Adrenal gland (tissue), 12 donors: Measurements from ENCODE around the gene NEMP1. TPM values are rescaled to one million over a fixed set of nuclear protein-coding genes. Genes with fewer than 3 reads are reported as not detected.
A peak's percentile ranks its signal among the peaks of the same experiment; 100 is the strongest.

Experiments
- DNase-seq, 7 donors: peaks; one replicate each; pipeline ENCODE4 v3.0.0-alpha.2; 2019 to 2020
- H3K27ac ChIP-seq, 5 donors: fragments of 200-600 bp; sonication (generic) in 4 of 5; 1 replicate in 3 of 5; 2 replicates in 2 of 5; pipeline versions ENCODE4 v1.5.1 to v1.8.0; 2016 to 2020; ENCODE audit warnings: mild to moderate bottlenecking in 1 of 5
- H3K27me3 ChIP-seq: fragments of 200-600 bp; 2 replicates; pipeline ENCODE4 v1.8.0; 2021
- H3K36me3 ChIP-seq, 2 donors: fragments of 200-600 bp; replicated peaks in 1 of 2; 1 replicate in 1 of 2; 2 replicates in 1 of 2; pipeline versions ENCODE4 v1.5.1 to v1.8.0; 2018 to 2022
- H3K4me1 ChIP-seq, 2 donors: fragments of 200-600 bp; replicated peaks in 1 of 2; 1 replicate in 1 of 2; 2 replicates in 1 of 2; pipeline versions ENCODE4 v1.5.1 to v1.8.0; 2018 to 2021
- H3K4me3 ChIP-seq, 4 donors: fragments of 200-600 bp; sonication (generic) in 3 of 4; one replicate each; pipeline ENCODE4 v1.5.1; 2016 to 2018
- H3K9me3 ChIP-seq, 3 donors: fragments of 200-600 bp; sonication (generic) in 1 of 3; replicated peaks in 1 of 3; 1 replicate in 2 of 3; 2 replicates in 1 of 3; pipeline versions ENCODE4 v1.5.1 to v1.8.0; 2016 to 2021
- CTCF ChIP-seq, 6 experiments: fragments of 450-650 bp in 4 of 6; fragments of 200-600 bp in 2 of 6; sonication (generic) in 1 of 6; IDR thresholded peaks; 1 replicate in 5 of 6; 2 replicates in 1 of 6; pipeline versions ENCODE4 v1.5.1 to v1.8.0; 2016 to 2021; ENCODE audit warnings: antibody characterized with exemption in 6 of 6, mild to moderate bottlenecking in 2 of 6, moderate library complexity in 1 of 6
- POLR2A ChIP-seq, 2 donors: fragments of 450-650 bp; IDR thresholded peaks; one replicate each; pipeline ENCODE4 v1.6.1; 2017; ENCODE audit warnings: antibody characterized with exemption in 2 of 2, mild to moderate bottlenecking in 2 of 2, moderate library complexity in 1 of 2
- WGBS, 4 donors: extraction: QIAGEN DNeasy Blood & Tissue Kit in 2 of 4; methylation state at CpG; one replicate each; pipeline versions ENCODE4 v1.1.5 to v1.1.7; 2013 to 2017; 5-methylcytosine and 5-hydroxymethylcytosine counted together
- intact Hi-C, 2 donors: fragments of 100-400 bp; cut with DNase I; formaldehyde crosslinking; loops; one replicate each; pipeline versions ENCODE4 v1.14.1 to v1.15.0; 2022 to 2023
- polyA plus RNA-seq, 3 donors: library from polyadenylated mRNA; stranded (reverse); fragments of 200-250 nt in 2 of 3; fragments of 350-450 nt in 1 of 3; fragmentation: Illumina TruSeq in 1 of 3; extraction: RNeasy Lipid Tissue Mini Kit (QIAGEN cat#74804) in 1 of 3; gene quantifications; one replicate each; pipeline ENCODE4 v1.2.3, GENCODE V29; 2013 to 2014
- total RNA-seq, 9 donors: library from RNA; depleted of rRNA in 4 of 9; stranded (reverse); fragments of >200 nt in 4 of 9; fragments of 120-200 nt in 1 of 9; fragmentation: NEBNext Ultra II Directional in 1 of 9; extraction: Animal tissue kit (Norgen Biotek cat#: 25700) in 1 of 9; gene quantifications; one replicate each; pipeline versions ENCODE4 v1.1.0 to v1.2.4, GENCODE V29; 2013 to 2023
- donor health status: healthy with polysubstance abuse.
- donor health status: Bipolar disorder and iron deficiency.
- donor health status: DM: yes; HTN: yes; CAD: no.
- donor health status: DM: no; HTN: no; CAD: no.
- donor health status: DM: no; HTN: no; CAD: no.
- donor health status: DM: yes; HTN: yes; CAD: no.

The NEMP1 gene
- total and polyA plus RNA-seq, 12 donors = 2.7 to 16.4 (median 7.6) TPM

DNA sequence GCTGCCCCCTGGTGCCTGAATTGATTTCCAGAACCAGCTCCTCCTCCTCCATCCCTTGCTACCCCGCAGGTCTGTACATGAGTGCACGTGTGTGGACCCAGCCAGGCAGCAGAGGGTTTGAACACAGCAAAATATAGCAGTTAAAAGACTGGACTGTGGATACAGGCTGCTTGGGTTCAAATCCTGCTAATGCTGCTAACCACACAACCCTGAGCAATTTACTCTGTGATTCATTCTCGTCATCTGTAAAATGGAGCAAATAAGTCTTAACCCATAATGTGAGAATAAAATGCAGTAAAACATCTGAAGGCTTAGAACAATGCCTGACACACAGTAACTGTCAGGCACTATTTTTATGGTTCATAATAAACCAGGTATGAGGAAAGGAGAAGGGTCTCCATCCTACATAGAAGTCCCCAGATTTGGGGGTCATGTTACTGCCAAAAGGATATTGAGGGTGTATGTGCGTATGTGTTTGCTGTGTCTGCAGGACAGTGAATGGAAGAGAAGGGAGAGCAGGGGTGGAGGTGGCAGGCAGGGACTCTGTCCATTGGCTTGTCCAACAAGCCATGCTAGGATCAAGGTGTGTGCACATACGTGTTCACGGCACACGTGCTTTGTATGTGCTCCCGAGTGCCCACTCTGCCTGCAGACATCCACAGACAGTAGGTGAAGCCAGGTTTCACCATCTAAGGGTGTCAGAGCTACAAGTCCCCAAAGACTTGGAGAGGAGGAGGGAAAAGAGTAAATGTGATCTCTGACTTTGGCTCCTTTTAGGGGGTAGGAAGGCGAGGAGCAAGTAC lies 34.1 kb upstream of the NEMP1 start:
- WGBS, 4 donors = 57 to 73% (median 62%) methylated on average over 7 to 9 of the region's 9 CpGs
- no peaks in the 10 kb centered on the region for H3K9me3 ChIP-seq
- peaks cover 12 to 29% of the 10 kb centered on the region in 2 donors for H3K4me1 ChIP-seq
- DNase-seq = no peak
- intact Hi-C loops = loop anchor here (2.0 to 5.0 kb wide), 2 partner anchors 35 to 42 kb away; partner anchors contain the start of gene NEMP1 (in 1 of the 2)
- no peaks in the 10 kb centered on the region for H3K27me3 ChIP-seq
- H3K36me3 ChIP-seq = peaks cover 0 to 9% of the 10 kb centered on the region in 2 donors
- TF ChIP-seq CTCF (IDR thresholded peaks at IDR 0.05) = peak in 2 of 6 experiments; percentile 56 to 74
- TF ChIP-seq POLR2A (IDR thresholded peaks at IDR 0.05) = no peak
- H3K27ac ChIP-seq = peak overlapping the region; percentile 76 to 100 (median 99)
- peak overlapping the region in 2 of 4 donors; percentile 60 to 83 for H3K4me3 ChIP-seq

- Histone ChIP-seq H3K36me3 (peaks cover 0 to 22% of the 10 kb centered on the region in 2 donors), H3K27ac (peak within 1 kb of the TSS; percentile 76 to 100 (median 99)), H3K9me3 (no peaks in the 10 kb centered on the region), H3K4me1 (peaks cover 12 to 34% of the 10 kb centered on the region in 2 donors), H3K4me3 (peak within 1 kb of the TSS; percentile 27 to 98 (median 72)), H3K27me3 (no peaks in the 10 kb centered on the region)
- DNase-seq = peak; percentile 79 to 92 (median 88)
- intact Hi-C loops = loop anchor here (2.0 to 5.0 kb wide), 2 partner anchors 22 to 34 kb away; partner anchors contain the start of genes NAB2 (in 1 of the 2) and NEMP1 (in 1 of the 2)
- TF ChIP-seq CTCF (IDR thresholded peaks at IDR 0.05) = peak in 3 of 6 experiments; percentile 15 to 18 (median 16)
- TF ChIP-seq POLR2A (IDR thresholded peaks at IDR 0.05) = peak; percentile 25 to 73
- WGBS, 4 donors = 1 to 3% (median 1%) methylated on average over 13 of the region's 13 CpGs
Measured at GRCh38 chr12:57111031-57111734, 32.6 kb upstream of the NEMP1 start, which contains the start of gene STAT6. TSS of gene STAT6 (minus strand) at chr12:57111362. CDS start at chr12:57108278, 3,084 bp downstream.

GRCh38 chr12:57110104-57111030 lies 31.8 kb upstream of the NEMP1 start:
- H3K4me3 ChIP-seq = peak overlapping the region; percentile 27 to 98 (median 72)
- TF ChIP-seq CTCF (IDR thresholded peaks at IDR 0.05) (peak in 2 of 6 experiments; percentile 12 to 20), POLR2A (IDR thresholded peaks at IDR 0.05) (peak in 1 of 2 donors; percentile 25)
- peak overlapping the region; percentile 76 to 100 (median 99) for H3K27ac ChIP-seq
- DNase-seq = peak; percentile 69 to 81 (median 77)
- peaks cover 12 to 34% of the 10 kb centered on the region in 2 donors for H3K4me1 ChIP-seq
- H3K36me3 ChIP-seq = peaks cover 0 to 30% of the 10 kb centered on the region in 2 donors
- H3K27me3 ChIP-seq = no peaks in the 10 kb centered on the region
- 4 to 6% (median 5%) methylated on average over 15 to 28 of the region's 28 CpGs for WGBS, 4 donors
- no peaks in the 10 kb centered on the region for H3K9me3 ChIP-seq
- intact Hi-C loops = loop anchor here (2.0 to 5.0 kb wide), 2 partner anchors 22 to 33 kb away; partner anchors contain the start of genes NAB2 (in 1 of the 2) and NEMP1 (in 1 of the 2)
